ENCODE results near the gene UBE2O. TPM values are rescaled to one million over a fixed set of nuclear protein-coding genes. Genes with fewer than 3 reads are reported as not detected.
A peak's percentile ranks its signal among the peaks of the same experiment; 100 is the strongest.

Gene UBE2O
- polyA plus RNA-seq, 4 donors = 5.7 to 19.7 (median 9.6) TPM

GRCh38 chr17:76386966-76387765 is 65.8 kb downstream of the UBE2O start:
- Histone ChIP-seq H3K27ac (ENCODE audit: low read depth in 1 of 3, low read length in 2 of 3) (no peak overlapping the region), H3K9me3 (ENCODE audit: control insufficient read depth in 2 of 2, insufficient read depth in 1 of 2, low read depth in 1 of 2, low read length in 1 of 2) (no peaks in the 10 kb centered on the region), H3K27me3 (ENCODE audit: control insufficient read depth in 3 of 3, insufficient read depth in 3 of 3, low read length in 3 of 3) (peaks cover 0 to 42% (median 0%) of the 10 kb centered on the region in 3 donors), H3K36me3 (ENCODE audit: control insufficient read depth in 3 of 3, insufficient read depth in 2 of 3, low read depth in 1 of 3, low read length in 3 of 3) (peaks cover 0 to 36% (median 2%) of the 10 kb centered on the region in 3 donors), H3K4me3 (ENCODE audit: low read depth in 1 of 3, low read length in 3 of 3) (no peak overlapping the region), H3K4me1 (ENCODE audit: control insufficient read depth in 3 of 3, insufficient read depth in 2 of 3, low read depth in 1 of 3, low read length in 2 of 3) (peaks cover 0 to 25% (median 0%) of the 10 kb centered on the region in 3 donors)
- 59 to 91% (median 73%) methylated on average over 31 of the region's 31 CpGs for WGBS, 3 donors
- FAIRE-seq (no peak), DNase-seq (peak in 1 of 2 donors; percentile 38)

- Histone ChIP-seq H3K9me3 (ENCODE audit: control insufficient read depth in 2 of 2, insufficient read depth in 1 of 2, low read depth in 1 of 2, low read length in 1 of 2) (no peaks in the 10 kb centered on the region), H3K27ac (ENCODE audit: low read depth in 1 of 3, low read length in 2 of 3) (no peak overlapping the region), H3K4me1 (ENCODE audit: control insufficient read depth in 3 of 3, insufficient read depth in 2 of 3, low read depth in 1 of 3, low read length in 2 of 3) (peaks cover 0 to 28% (median 0%) of the 10 kb centered on the region in 3 donors), H3K36me3 (ENCODE audit: control insufficient read depth in 3 of 3, insufficient read depth in 2 of 3, low read depth in 1 of 3, low read length in 3 of 3) (peaks cover 0 to 25% (median 0%) of the 10 kb centered on the region in 3 donors), H3K27me3 (ENCODE audit: control insufficient read depth in 3 of 3, insufficient read depth in 3 of 3, low read length in 3 of 3) (peaks cover 0 to 46% (median 0%) of the 10 kb centered on the region in 3 donors), H3K4me3 (ENCODE audit: low read depth in 1 of 3, low read length in 3 of 3) (peak overlapping the region in 2 of 3 donors; percentile 26 to 66)
- no peak for FAIRE-seq
- 33 to 41% (median 33%) methylated on average over 49 to 52 of the region's 52 CpGs for WGBS, 3 donors
- peak; percentile 74 to 86 for DNase-seq
Measured at GRCh38 chr17:76385892-76386786, 66.8 kb downstream of the UBE2O start.

- peak overlapping the region in 1 of 3 donors; percentile 83 for H3K27ac ChIP-seq (ENCODE audit: low read depth in 1 of 3, low read length in 2 of 3)
Measured at GRCh38 chr17:76384987-76385891, 67.7 kb downstream of the UBE2O start.

DNA sequence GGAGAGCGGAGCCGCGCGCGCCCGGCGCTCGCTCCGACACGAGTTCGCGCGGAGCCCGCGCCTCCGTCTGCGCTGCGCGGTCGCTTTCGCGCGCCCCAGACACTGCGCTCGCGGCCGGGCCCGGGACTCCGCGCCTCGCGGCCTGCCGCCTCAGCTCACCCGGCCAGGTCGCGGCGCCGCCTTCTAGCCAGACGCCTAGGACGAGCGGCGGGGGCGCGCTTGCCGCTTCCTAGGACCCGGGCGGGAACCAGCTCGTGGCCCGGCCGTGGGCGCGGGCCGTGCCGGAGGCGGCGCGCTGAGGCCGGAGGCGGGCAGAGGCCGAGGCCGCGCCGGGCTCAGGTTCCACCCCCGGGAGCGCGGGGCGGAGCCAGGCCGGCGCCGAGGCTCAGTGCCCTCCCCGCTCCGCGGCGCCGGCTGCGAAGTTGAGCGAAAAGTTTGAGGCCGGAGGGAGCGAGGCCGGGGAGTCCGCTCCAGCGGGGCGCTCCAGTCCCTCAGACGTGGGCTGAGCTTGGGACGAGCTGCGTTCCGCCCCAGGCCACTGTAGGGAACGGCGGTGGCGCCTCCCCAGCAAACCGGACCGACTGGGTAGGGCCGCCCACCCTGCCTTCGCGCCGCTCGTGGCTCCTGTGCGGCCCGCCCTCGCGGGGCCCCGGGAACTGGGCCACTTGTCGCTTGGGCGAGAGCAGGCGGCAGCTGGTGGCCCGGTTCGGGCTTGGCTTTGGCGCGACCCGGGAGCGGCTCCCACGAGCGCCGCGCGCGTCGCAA is 68.5 kb downstream of the UBE2O start, which contains the start of gene SPHK1:
Gene SPHK1 (plus strand): TSS at position 388 of the 765 bp plus-strand sequence. CDS start 1,036 bp downstream, outside the sequence.
- peak; percentile 74 to 87 for DNase-seq
- peak within 1 kb of the TSS in 2 of 3 donors; percentile 62 to 89 for H3K27ac ChIP-seq (ENCODE audit: low read depth in 1 of 3, low read length in 2 of 3)
- H3K27me3 ChIP-seq (ENCODE audit: control insufficient read depth in 3 of 3, insufficient read depth in 3 of 3, low read length in 3 of 3) = peaks cover 0 to 46% (median 0%) of the 10 kb centered on the region in 3 donors
- peaks cover 0 to 9% (median 0%) of the 10 kb centered on the region in 3 donors for H3K36me3 ChIP-seq (ENCODE audit: control insufficient read depth in 3 of 3, insufficient read depth in 2 of 3, low read depth in 1 of 3, low read length in 3 of 3)
- H3K4me1 ChIP-seq (ENCODE audit: control insufficient read depth in 3 of 3, insufficient read depth in 2 of 3, low read depth in 1 of 3, low read length in 2 of 3) = peaks cover 0 to 28% (median 0%) of the 10 kb centered on the region in 3 donors
- WGBS, 3 donors = 0 to 1% (median 0%) methylated on average over 76 to 118 of the region's 118 CpGs
- FAIRE-seq = no peak
- H3K4me3 ChIP-seq (ENCODE audit: low read depth in 1 of 3, low read length in 3 of 3) = peak within 1 kb of the TSS; percentile 36 to 66 (median 41)
- H3K9me3 ChIP-seq (ENCODE audit: control insufficient read depth in 2 of 2, insufficient read depth in 1 of 2, low read depth in 1 of 2, low read length in 1 of 2) = no peaks in the 10 kb centered on the region

More at GRCh38 chr17:76384987-76385891, 67.7 kb downstream of the UBE2O start:
- FAIRE-seq = no peak
- Histone ChIP-seq H3K4me1 (ENCODE audit: control insufficient read depth in 3 of 3, insufficient read depth in 2 of 3, low read depth in 1 of 3, low read length in 2 of 3) (peaks cover 0 to 28% (median 0%) of the 10 kb centered on the region in 3 donors), H3K4me3 (ENCODE audit: low read depth in 1 of 3, low read length in 3 of 3) (peak overlapping the region in 2 of 3 donors; percentile 26 to 66), H3K36me3 (ENCODE audit: control insufficient read depth in 3 of 3, insufficient read depth in 2 of 3, low read depth in 1 of 3, low read length in 3 of 3) (peaks cover 0 to 16% (median 0%) of the 10 kb centered on the region in 3 donors), H3K27me3 (ENCODE audit: control insufficient read depth in 3 of 3, insufficient read depth in 3 of 3, low read length in 3 of 3) (peaks cover 0 to 46% (median 0%) of the 10 kb centered on the region in 3 donors), H3K9me3 (ENCODE audit: control insufficient read depth in 2 of 2, insufficient read depth in 1 of 2, low read depth in 1 of 2, low read length in 1 of 2) (no peaks in the 10 kb centered on the region)
- peak in 1 of 2 donors; percentile 63 for DNase-seq
- 1% methylated on average over 70 to 74 of the region's 74 CpGs for WGBS, 3 donors

- DNase-seq (peak in 1 of 2 donors; percentile 68), FAIRE-seq (no peak)
- Histone ChIP-seq H3K27me3 (ENCODE audit: control insufficient read depth in 3 of 3, insufficient read depth in 3 of 3, low read length in 3 of 3) (peaks cover 0 to 46% (median 0%) of the 10 kb centered on the region in 3 donors), H3K9me3 (ENCODE audit: control insufficient read depth in 2 of 2, insufficient read depth in 1 of 2, low read depth in 1 of 2, low read length in 1 of 2) (no peaks in the 10 kb centered on the region), H3K27ac (ENCODE audit: low read depth in 1 of 3, low read length in 2 of 3) (peak overlapping the region in 2 of 3 donors; percentile 62 to 89), H3K4me1 (ENCODE audit: control insufficient read depth in 3 of 3, insufficient read depth in 2 of 3, low read depth in 1 of 3, low read length in 2 of 3) (peaks cover 0 to 28% (median 0%) of the 10 kb centered on the region in 3 donors), H3K36me3 (ENCODE audit: control insufficient read depth in 3 of 3, insufficient read depth in 2 of 3, low read depth in 1 of 3, low read length in 3 of 3) (peaks cover 0 to 3% (median 0%) of the 10 kb centered on the region in 3 donors), H3K4me3 (ENCODE audit: low read depth in 1 of 3, low read length in 3 of 3) (peak overlapping the region; percentile 36 to 66 (median 41))
- 0 to 1% (median 0%) methylated on average over 48 to 65 of the region's 65 CpGs for WGBS, 3 donors
Measured at GRCh38 chr17:76383546-76384221, 69.3 kb downstream of the UBE2O start.

DNA sequence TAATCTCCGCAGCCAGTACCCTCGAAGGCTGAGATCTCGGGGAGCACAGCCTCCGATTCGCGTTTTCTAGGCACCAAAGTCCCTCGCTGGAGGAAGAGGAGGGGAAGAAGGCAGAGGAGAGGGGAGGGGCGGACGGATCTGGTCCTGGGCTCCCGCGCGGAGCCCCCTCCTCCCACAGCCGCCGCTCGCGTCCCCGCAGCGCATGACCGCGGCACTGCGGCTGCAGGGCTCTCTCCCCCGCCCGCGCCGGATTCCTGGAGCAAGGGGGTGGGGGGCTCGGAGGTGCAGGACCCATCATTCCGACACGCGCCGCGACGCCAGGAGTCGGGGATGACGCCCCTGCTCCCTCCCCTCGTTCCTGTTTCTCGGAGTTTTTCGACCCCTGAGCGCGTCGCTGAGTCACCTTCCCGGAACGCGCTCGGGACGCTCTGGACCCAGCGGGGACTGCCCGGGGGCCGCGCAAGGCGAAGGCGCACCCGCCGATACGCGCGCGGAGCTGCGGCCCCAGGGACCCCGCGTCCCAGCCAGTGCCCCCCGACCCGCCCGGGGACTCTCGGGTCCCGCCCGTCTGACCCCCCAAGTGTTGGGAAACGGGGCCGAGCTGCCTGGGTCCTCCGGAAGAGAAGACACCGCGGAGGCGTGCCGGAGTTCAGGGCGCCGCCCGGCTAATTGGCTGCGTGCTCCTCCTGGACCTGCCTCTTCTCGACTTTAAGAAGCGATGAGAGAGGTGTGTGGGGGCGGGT is 70.0 kb downstream of the UBE2O start:
- peaks cover 0 to 3% (median 0%) of the 10 kb centered on the region in 3 donors for H3K36me3 ChIP-seq (ENCODE audit: control insufficient read depth in 3 of 3, insufficient read depth in 2 of 3, low read depth in 1 of 3, low read length in 3 of 3)
- peak overlapping the region in 2 of 3 donors; percentile 16 to 89 for H3K27ac ChIP-seq (ENCODE audit: low read depth in 1 of 3, low read length in 2 of 3)
- peak overlapping the region; percentile 36 to 66 (median 41) for H3K4me3 ChIP-seq (ENCODE audit: low read depth in 1 of 3, low read length in 3 of 3)
- DNase-seq (peak; percentile 48 to 80), FAIRE-seq (no peak)
- 1 to 2% (median 1%) methylated on average over 54 to 80 of the region's 80 CpGs for WGBS, 3 donors
- H3K4me1 ChIP-seq (ENCODE audit: control insufficient read depth in 3 of 3, insufficient read depth in 2 of 3, low read depth in 1 of 3, low read length in 2 of 3) = peaks cover 0 to 28% (median 0%) of the 10 kb centered on the region in 3 donors
- H3K27me3 ChIP-seq (ENCODE audit: control insufficient read depth in 3 of 3, insufficient read depth in 3 of 3, low read length in 3 of 3) = peaks cover 0 to 46% (median 0%) of the 10 kb centered on the region in 3 donors
- H3K9me3 ChIP-seq (ENCODE audit: control insufficient read depth in 2 of 2, insufficient read depth in 1 of 2, low read depth in 1 of 2, low read length in 1 of 2) = no peaks in the 10 kb centered on the region

Data from small intestine (tissue), 7 donors.